Measurements from ENCODE around the gene AS3MT.
"Not testable (repeated sequence)": the region's sequence is repeated elsewhere in the genome, so short reads cannot be mapped to it uniquely, and the experiment has no call there.

The AS3MT gene, protein sequence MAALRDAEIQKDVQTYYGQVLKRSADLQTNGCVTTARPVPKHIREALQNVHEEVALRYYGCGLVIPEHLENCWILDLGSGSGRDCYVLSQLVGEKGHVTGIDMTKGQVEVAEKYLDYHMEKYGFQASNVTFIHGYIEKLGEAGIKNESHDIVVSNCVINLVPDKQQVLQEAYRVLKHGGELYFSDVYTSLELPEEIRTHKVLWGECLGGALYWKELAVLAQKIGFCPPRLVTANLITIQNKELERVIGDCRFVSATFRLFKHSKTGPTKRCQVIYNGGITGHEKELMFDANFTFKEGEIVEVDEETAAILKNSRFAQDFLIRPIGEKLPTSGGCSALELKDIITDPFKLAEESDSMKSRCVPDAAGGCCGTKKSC

DNA sequence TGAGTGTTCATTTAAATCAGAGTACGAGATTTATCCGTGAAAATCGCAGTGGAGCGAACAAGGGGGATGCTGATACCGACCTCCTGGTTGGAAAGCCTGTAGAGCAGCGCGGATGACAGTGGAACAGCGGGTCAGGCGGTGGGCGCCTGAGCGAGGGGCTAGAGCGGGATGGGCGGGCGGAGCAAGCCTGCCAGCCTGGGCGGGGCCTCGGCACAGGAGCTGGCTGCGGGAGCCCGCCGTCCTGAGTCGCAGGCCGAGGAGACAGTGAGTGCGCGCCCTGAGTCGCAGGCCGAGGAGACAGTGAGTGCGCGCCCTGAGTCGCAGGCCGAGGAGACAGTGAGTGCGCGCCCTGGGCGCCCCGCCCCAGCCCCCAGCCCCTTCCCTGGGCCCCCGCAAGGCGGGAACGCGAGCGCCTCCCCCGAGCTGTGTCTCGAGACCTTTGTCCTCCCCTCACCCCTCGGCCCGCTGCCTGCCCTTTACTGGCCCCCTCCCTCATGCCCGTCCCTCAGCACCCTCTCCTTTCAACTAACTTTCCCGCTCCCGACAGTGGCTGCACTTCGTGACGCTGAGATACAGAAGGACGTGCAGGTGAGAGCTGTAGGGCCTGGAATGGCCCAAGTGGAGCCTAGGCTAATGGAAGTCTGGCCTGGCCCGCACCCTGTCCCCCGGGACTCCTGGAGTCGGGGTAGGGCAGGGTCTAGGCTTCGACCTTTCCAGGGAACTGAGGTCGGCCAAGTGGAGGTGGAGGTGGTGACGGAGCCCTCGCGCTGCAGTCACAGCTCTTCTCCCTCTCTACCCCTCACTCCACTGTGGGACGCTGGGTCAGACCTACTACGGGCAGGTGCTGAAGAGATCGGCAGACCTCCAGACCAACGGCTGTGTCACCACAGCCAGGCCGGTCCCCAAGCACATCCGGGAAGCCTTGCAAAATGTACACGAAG lies at the start of gene AS3MT:
Gene AS3MT (plus strand): TSS at position 213 of the 941 bp plus-strand sequence. CDS start 123 bp downstream, at position 336.
- DNase-seq = peak; percentile 12

DNA sequence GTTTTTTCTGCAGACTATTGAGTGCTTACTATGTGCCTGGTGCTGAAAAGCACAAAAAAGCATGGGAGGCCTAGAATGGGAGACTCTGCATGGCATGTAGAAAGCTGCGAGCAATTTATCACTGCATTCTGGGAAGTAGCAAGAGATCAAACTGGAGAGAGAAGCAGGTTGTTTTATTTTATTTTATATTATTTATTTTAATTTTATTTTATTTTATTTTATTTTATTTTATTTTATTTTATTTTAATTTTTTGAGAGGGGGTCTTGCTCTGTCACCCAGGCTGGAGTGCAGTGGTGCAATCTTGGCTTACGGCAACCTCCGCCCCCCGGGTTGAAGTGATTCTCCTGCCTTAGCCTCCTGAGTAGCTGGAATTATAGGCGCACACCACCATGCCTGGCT lies 49.3 kb upstream of the AS3MT start:
- DNase-seq = not testable (repeated sequence)

DNA sequence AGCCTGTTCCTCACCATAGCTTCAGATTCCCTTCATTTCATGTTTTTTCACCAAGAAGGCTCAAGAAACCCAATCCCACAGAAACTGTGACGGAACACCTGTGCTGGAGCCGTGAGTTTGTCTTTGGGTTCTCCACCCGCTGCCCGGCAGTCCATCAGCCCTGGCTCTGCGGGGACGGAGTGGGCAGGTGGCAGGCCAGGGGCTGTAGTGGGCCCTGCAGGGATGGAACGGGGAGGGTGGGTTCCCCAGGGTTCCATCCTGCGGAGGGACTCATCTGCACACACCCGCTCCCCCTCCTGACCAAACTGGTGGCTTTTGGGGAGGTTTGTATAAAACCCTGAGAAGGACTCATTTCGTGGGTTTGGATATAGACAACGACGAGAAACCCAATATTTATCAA lies 47.0 kb upstream of the AS3MT start:
- DNase-seq = no peak

DNA sequence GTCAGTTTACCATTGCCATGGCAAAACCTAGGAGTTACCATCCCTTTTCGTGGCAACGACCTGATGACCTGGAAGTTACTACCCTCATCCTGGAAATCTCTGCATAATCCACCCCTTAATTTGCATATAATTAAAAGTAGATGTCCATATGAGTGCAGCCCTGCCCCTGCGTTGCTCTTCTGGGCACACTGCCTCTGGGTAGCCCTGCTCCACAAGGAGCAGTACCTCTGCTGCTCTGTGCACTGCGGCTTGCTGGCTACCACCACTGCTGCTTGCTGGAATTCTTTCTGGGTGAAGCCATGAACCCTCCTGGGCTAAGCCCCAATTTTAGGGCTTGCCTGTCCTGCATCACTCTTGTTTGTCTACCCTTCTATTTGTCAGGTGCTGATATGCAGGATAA lies 44.6 kb upstream of the AS3MT start:
- no peak for DNase-seq

DNA sequence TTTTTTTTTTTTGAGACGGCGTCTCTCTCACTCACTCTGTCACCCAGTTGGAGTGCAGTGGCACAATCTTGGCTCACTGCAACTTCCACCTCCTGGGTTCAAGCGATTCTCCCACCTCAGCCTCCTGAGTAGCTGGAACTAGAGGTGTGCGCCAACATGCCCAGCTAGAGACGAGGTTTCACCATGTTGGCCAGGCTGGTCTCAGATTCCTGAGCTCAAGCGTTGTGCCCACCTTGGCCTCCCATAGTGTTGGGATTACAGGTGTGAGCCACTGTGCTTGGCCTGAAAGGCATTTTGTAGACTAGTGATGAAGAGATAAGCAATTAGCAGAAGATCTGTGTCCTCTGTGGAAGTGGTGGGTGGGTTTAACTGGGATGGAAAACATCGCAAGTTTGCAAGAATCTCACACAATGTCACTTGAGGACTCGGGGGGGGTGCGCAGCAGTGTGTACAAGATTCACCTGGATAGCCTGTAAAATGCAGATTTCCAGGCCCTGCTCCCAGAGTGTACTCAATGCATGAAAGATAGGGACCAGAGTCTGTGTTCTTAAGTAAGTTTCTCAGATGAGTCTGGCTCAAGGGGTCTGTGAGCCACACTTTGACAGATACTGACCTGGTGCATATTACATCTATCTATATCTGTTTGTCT lies 43.0 kb upstream of the AS3MT start:
- no peak for DNase-seq

DNA sequence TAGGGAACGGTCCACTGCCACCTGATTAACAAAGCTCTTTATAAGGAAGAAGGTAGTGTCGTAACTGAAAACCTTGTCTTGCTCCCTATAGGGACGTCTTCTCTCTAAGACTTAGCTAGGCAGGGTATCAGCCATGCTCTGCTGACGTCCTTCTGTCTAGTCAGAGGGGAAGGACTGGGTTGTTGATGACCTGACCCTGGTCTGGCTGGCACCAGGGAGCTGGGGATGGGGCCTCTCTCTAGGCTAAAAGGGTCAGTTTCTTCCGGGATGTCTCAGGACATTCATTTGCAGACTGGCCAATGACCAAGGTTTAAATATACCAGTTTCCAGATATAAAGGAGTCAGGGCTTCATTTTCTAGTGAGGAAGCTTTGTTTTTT lies 41.7 kb upstream of the AS3MT start:
- no peak for DNase-seq

DNA sequence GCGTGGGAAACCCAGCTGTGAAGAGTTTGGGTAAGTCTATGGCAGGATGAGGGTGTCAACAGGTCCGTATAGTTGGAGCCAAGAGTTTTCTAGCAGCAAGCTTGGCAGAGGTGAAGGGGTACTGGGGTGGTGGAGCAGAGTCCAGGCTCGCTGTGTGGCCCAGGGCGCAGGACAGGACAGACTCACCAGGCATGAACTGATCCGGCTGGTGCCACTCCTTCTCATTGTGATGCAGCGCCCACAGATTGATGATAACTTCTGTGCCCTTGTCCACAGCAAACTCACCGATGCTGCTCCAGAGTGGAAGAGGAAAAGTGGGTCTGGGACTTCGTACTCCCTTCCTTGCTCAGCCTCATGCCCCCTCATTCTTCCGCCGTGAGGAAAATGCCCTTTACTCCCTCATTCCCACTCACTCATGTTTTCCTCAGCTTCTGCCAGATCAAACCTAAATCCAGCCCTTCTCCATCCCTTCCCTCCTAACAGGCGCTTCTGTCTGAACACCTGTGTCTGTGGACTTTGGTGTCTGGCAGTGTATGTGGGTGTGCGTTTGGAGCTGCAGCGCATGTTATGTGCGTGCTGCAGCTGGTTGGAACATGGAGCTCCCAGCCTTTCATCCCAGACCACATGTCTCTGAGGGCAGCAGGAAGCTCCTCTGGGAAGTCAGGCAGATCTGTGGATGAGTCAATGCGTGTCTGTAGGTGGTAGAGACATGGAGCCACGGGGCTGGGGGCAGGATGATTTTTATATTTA lies 37.8 kb upstream of the AS3MT start:
- DNase-seq = no peak

DNA sequence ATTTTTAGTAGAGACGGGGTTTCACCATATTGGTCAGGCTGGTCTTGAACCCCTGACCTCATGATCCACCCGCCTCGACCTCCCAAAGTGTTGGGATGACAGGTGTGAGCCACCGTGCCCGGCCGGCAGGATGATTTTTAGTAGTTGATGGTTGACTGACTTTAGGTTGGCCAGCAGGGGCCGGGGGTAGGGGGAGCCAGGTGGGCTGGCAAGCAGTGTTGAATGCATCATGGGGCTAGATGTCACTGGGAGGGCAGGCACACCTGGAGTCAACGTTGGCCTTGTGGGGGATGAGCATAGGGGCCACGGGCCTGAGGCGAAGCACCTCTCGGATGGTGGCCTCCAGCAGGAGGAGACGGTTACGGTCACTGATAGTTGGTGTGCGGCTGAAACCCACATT lies 37.0 kb upstream of the AS3MT start:
- no peak for DNase-seq

DNA sequence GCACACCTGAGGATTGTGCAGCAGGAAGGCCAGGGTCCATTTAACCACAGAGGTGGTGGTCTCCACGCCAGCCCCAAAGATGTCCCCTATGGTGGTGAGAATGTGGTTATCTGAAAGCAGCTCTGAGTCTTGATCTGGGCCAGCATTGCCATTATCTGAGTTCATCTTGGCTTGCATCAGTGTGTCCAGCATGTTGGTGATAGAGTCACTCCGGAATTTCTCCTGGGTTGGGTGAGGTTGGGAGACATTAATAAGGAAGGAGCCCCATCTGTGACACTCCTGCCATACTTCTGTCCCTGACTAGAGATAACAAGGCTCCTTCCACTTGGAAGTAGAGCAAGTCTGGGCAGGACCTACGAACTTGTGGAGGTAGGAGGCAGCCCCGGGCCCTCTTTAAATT lies 36.3 kb upstream of the AS3MT start:
- DNase-seq = no peak

DNA sequence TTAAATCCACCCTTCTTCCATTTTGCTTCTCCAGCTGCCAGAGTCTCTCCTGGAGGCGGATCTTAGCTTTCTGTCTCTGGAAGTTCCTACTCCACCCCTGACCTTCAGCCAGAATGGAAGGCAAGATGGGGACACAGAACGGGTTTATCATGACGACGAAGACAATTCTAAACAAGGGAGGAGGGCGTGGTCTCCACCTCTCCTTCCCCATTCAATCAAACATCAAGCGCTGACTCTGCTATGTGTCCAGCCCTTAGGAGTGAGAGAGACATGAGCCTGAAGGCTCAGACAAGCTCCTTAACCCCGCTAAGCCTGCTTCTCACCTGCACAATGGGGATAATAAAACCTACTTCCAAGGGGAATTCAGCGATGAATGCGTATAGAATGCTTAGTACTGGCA lies 35.1 kb upstream of the AS3MT start:
- no peak for DNase-seq

DNA sequence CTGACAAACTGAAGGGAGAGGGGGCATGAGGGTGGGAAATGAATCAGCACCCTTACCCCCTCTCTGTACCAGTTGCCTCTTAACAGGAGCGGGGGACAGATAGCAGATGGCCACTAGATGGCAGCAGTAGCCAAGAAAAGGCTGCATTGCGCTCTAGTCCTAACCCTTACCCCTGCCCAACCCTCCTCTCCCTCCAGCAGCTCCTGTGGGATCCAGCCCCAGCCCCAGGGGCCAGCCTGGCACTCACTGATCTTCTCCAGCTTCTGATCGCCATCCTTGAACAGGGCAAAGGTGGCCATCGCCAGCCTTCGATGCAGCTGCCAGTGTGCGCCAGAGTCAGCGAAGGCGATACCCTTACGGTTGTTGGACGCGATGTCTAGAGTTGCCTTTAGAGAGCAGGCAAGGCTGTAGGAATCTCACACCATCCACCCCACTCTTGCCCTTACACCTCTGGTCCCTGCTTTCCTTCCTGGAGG lies 34.2 kb upstream of the AS3MT start:
- peak; percentile 22 to 35 for DNase-seq

DNA sequence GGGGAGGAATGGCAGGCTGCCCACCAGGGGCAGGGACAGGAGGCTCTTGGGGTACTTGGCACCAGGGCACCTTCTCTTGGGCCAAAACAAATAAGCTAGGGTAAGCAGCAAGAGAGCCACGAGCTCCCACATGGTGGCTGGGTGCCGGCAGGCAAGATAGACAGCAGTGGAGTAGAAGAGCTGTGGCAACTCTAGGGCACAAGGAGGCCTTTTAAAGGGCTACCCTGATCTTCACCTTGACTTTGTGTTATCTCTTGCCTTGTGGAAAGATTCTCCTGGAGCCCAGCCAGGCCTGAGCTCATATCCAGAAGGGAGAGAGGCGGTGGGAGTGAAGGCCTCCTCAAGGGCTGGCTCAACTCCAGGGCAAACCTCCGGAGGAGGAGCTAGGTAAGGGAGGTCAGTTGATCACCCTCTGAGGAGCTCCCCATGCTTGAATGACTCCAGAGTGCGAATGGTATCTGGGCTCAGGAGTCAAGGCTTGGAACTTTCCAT lies 32.0 kb upstream of the AS3MT start, which contains the start of gene CYP17A1:
Gene CYP17A1 (minus strand): TSS at position 184 of the 492 bp plus-strand sequence. CDS start 52 bp downstream, at position 132.
- DNase-seq = no peak

DNA sequence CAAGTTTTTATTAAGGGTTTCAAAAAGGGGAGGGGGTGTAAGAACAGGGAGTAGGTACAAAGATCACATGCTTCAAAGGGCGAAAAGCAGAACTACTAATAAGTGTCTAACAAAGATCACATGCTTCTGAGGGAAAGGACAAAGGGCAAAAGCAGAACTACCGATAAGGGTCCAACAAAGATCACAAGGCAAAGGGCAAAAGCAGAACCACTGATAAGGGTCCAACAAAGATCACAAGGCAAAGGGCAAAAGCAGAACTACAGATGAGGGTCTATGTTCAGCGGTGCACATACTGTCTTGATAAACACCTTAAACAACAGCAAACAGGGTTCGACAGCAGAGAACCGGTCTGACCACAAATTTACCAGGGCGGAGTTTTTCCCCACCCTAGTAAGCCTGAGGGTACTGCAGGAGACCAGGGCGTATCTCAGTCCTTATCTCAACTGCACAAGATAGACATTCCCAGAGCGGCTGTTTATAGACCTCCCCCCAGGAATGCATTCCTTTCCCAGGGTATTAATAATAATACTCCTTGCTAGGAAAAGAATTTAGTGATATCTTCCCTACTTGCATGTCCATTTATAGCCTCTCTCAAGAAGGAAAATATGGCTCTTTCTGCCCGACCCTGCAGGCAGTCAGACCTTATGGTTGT lies 30.9 kb upstream of the AS3MT start:
- DNase-seq = not testable (repeated sequence)

DNA sequence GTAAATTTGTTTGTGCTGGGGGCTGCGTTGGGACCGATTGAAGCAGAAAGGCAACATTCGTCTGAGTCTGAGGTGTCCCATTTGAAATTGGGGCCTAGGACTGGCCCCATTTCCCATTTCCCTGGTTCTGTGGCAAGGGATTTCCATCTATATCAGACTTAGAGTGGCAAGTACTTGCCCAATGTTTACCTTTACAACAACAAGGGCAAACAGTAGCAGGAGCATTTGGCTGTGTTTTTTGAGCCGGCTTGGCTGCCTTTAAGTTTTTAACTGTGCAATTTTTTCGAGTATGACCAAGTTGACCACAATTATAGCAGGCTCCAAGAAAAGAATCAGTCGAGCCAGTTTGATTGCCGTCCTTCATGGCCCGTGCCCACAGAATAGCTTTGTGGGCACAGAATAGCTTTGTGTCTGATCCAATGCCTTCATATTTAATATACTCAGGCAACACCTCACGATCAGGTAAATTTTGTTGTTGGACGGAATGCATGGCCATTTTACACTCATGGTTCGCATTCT lies 27.4 kb upstream of the AS3MT start:
- no peak for DNase-seq

DNA sequence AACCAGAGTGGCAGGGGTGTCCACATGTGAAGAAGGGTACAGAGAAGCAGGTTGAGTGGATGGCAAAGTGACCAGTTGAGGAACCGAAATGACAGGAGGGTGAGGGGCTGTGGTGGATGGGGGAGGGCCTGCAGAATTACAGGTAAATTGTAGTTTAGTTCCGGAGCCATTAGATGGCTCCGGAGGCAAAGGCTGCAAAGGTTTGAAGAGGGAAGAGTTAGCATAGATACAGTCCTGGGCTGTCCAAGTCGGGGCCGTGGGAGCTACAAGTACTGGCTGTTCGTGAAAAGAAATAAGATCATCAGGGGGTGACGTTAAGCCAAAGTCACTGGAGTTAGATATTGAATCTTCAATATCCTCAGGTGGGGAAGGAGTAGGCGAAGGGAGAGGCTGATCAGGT lies 26.1 kb upstream of the AS3MT start:
- DNase-seq = not testable (repeated sequence)

DNA sequence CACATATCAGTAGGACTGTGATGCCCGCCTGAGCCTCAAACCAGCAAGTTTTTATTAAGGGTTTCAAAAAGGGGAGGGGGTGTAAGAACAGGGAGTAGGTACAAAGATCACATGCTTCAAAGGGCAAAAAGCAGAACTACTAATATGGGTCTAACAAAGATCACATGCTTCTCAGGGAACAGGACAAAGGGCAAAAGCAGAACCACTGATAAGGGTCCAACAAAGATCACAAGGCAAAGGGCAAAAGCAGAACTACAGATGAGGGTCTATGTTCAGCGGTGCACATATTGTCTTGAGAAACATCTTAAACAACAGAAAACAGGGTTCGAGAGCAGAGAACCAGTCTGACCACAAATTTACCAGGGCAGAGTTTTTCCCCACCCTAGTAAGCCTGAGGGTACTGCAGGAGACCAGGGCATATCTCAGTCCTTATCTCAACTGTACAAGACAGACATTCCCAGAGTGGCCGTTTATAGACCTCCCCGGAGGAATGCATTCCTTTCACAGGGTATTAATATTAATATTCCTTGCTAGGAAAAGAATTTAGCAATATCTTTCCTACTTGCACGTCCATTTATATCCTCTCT lies 25.0 kb upstream of the AS3MT start:
- DNase-seq = not testable (repeated sequence)

DNA sequence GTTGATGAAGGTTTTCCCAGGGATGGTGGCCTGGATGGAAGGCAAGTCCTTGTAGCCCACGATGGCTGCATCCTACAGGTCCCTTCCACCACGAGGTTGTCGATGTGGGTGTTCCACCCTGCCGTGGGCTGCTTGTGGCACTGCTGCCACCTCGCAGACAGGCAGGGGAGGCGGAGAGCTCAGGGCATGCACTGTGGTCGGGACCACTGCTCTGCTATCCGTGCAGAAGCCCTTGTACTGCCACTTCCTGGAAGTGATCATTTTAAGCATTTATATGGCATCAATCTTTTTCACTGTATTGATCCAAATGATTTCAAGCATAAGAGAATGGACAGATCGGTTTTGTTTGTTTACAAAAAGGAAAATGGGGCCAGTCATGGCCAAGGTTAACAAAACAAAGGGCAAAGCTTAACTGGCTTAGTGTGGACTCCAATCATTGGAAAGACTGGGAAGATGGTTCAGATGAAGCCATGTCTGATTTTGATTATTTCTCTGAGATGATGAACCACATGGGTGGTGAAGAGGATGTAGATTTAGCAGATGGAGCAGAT lies 23.8 kb upstream of the AS3MT start:
- no peak for DNase-seq

DNA sequence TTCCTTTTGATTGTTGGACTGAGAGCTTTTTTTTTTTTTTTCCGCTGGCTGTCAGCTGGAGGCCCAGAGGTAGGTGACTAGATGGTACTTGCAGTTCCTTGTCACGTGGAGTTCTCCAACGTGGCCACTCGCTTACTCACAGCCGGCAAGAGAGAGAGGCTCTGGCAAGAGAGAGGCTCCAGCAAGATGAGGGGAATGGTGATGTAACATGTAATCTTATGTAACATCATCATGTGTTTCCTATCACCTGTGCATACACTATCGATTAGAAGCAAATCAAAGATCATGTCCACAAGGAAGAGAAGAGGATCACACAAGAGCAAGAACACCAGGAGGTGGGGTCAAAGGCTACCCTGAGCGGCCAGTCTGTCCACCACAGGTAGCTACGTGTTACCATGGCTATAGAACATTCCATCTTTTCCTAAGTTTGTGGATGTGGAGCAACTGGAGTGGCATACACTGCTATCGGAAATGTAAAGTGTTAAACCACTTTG lies 19.2 kb upstream of the AS3MT start:
- no peak for DNase-seq

DNA sequence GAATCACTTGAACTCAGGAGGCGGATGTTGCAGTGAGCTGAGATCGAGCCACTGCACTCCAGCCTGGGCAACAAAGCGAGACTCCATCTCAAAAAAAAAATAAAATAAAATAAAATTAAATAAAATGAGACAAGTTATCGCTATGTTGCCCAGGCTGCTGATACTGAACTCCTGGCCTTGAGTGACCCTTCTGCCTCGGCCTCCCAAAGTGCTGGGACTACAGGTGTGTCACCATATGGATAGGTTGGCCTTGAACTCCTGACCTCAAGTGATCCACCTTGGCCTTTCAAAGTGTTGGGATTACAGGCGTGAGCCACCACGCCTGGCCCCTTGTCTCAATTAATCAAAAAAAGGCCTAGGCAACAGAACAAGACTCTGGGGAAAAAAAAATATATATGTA lies 16.0 kb upstream of the AS3MT start:
- DNase-seq = not testable (repeated sequence)

DNA sequence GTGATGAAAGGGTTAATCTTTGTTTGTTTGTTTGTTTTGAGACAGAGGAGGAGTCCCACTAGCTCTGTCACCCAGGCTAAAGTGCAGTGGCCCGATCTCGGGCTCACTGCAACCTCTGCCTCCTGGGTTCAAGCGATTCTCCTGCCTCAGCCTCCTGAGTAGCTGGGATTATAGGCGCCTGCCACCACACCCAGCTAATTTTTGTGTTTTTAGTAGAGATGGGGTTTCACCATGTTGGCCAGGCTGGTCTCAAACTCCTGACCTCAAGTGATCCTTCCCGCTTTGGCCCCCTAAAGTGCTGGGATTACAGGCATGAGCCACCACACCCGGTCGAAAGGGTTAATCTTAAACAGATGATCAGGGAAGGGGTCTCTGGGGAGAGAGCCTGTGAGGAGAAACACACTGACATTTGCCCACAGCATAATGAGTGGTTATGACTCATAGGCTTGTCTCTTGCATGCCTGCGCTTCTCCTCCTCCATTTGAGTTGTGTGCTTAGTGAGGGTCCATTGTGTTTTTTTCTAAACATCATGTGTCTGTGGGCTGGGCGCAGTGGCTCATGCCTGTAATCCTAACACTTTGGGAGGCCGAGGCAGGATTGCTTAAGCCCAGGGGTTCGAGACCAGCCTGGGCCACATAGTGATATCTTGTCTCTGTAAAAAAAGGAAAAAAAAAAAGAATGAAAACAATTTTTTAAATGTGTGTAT lies 13.4 kb upstream of the AS3MT start:
- DNase-seq = peak; percentile 13 to 36
